Activated effector memory CD4-positive, alpha-beta T cell treated with anti-CD3 and anti-CD28 coated beads, Interleukin-2, amount 50 U/mL, for 16 hours (primary cell): ENCODE data around the gene ADGRG1.

Experiments used
- DNase-seq: peaks from one replicate; pipeline ENCODE4 v3.0.0-alpha.2; 2020

The ADGRG1 gene

DNA sequence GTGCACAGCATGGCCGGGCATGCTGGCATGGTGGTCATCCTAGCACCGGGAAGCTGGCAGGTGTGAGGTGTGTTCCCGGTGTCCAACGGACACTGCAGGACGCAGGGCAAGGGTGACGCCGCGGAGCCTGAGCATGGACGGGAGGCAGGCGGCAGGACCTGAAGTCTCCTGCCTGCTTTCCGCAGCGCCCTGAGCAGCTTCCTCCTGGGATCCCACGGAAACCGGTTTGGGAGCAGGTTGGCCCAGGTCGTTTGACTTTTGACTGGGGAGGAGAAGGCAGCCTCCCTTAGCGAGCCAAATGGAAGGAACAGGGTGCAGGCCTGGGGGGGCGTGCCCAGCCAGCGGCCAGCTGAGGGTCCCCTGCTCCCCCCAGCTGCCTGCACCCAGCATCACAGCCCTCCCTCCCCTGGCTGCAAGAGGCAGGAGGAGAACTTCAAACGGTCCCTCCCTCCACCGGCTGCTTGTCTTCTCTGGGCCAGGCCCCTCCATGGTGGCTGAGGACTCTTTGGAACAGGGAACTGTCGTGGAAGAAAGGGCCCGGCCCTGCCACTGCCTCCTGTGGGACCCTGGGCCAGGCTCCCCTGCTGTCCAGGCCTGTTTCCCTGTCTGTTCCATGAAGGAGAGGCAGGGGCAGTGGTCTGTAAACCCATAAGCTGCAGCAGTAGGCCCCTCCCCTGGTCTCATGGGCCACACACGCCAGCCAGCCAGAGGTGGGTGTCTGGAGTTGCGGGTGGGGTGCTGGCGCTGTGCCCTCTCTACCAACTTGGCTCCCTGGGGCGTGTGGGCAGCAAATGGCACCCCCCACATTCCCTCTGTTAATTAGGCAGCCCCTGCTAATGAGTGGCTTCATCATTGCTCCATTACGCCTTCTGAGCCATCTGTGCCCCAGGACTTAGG, 7.8 kb upstream of the ADGRG1 start:
- peak; percentile 51 for DNase-seq

DNA sequence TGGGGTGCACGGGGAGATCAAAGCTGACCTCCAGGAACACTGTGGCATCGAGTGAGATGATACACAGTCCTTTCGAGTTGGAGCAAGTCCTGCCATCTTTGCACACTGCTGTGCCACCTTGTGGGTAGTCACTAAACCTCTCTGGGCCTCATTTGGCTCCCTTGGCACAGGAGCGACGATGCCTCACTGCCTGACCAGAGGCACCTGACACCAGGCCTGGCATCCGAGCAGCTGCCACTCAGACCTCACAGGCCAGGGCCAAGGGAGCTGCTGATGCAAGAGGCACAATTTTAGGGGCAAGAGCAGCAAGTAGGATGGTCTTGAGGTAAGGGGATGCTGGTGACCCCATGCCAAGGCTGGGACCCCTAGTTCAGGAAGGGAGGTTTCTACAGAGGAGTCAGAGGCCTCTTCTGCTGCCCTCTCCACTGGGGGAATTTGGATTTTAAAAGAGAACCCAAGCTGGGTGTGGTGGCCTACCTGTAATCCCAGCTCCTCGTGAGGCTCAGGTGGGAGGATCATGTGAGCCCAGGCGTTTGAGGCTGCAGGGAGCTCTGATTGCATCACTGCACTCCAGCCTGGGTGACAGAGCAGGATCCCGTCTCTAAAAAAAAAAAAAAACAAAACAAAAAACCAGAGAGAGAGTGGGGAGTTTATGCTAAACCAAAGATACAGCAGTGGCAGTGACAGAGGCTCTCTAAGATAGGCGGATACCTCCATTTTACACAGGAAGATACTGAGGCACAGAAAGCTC, 6.7 kb upstream of the ADGRG1 start:
- DNase-seq, result no peak

DNA sequence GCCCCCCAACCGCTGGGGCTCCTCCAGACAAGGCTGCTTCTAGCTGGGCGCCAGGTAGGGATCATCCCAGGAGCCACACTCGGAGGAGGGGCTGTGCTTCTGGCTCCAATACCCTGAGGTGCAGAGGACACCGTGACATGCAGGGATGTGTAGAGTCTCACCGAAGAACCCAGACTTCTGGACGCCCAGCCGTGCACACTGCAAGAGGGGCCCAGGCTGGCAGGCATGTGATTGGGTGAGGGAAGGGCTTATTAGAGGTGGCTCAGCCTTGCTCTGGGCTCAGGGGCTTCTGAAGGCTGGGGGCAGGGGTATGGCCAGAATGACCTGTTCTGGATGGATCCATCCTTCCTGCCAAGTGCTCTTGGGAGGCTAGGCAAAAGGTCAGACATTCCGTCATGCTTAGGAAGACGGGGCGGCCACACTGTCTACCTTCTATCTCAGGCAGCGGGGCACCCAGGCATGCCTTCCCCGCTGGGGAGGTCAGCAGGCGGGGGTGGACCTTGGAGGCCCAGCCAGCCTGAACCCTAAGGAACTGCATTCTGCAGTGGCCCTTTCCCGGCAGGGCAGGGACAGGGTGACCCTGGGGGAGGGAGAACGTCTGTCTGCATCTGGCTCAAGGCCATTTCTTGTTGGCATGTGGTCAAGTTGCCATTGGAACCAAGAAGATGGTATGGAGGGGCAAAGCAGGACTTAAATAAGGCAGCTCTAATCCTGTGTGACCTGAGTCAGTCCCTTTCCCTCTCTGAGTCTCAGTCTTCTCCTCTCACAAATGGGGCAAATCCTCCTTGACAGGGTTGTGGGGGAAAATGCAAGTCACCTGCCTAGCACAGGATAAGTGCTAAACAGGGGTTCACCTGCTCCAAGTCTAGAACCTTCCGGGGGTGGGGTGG, 5.8 kb upstream of the ADGRG1 start:
- no peak for DNase-seq

DNA sequence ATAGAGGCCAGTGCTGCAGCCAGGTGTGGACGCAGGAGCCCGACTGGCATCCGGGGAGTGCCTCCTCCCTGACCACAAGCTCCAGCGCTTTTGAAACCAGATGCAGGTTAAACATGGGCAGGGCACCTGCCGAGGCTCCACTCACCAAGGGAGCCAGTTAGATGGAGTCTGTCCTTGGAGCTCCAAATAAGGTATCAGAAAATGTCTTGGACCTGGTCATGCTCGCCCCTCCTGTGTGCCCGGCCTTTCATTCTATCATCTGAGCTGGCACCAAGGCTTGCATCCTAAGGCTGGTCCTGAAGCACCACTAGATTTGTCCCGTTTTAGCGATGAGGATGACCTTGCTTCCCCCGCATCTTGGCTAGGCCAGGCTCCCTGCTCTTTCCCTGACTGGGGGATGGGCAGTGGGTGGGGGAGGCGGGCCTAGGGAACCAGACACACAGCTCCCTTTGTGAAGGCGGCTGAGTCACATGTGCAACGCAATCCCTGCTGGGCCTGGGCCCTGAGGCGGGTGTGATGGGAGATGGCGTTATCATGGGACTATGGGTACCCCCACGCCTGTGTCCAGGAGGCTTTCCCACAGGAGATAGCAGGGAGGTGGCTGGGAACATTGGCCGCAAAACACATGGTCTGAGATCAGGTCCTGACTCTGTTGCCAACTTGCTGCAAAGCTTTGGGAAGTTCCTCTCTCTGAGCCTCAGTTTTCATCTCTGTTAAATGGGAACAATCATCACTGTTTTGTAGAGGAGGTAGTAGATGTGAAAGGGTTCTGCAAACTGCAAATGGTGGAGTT, 5.0 kb upstream of the ADGRG1 start:
- DNase-seq, result no peak

DNA sequence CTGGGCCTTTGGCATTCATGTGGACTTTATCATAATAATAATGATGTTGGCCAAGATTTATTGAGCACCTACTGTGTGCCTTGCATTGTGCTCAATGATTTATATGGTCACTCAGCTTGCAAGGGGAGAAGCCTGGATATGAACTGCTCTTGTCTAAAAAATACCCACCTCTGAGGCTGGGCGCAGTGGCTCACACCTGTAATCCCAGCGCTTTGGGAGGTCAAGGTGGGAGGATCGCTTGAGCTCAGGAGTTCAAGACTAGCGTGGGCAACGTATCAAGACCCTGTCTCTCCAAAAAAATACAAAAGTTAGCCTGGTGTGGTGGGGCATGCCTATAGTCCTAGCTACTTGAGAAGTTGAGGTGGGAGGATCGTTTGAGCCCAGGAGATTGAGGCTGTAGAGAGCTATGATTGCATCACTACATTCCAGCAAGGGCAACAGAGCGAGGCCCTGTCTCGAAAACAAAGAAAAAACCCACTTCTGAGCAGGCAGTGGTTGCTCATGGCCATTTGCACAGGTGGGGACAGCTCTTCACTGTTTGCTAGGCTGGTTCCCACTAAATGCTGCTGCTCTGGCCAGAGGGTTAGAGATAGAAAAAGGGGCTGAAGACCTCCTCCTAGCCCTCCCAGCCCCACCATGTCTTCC, 4.3 kb upstream of the ADGRG1 start:
- DNase-seq, result no peak

DNA sequence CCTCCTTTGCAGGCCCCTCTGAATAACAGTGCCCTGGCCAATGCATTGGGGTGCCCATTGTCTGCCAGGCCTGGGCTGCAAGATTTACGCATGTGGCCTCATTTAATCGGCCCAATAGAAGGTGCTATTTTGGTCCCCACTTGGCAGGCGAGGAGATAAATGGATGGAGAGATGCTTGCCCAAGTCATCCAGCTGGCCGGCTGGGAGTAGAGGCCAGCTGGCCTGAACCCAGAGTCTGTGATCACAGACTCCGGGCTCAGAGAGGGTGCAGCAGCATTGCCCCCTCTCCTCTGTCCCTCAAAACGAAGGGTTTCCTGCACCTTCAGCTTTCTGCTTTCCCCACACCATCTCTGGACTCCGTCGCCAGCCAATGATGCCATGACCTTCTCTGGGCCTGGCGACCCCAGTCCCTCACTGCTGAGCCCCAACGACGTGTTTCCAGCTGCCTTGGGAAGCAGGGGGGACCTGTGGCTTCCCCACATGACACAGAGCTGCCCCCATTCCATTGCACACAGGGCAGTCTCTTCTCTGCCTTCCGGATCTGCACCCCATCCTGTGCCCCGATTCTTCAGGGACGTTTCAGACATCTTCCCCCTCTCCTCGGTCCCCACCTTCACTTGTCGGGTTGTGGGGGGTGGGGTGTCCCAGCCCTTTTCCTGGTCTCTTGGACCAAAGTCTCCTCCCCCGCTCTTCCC, 3.5 kb upstream of the ADGRG1 start:
- no peak for DNase-seq

DNA sequence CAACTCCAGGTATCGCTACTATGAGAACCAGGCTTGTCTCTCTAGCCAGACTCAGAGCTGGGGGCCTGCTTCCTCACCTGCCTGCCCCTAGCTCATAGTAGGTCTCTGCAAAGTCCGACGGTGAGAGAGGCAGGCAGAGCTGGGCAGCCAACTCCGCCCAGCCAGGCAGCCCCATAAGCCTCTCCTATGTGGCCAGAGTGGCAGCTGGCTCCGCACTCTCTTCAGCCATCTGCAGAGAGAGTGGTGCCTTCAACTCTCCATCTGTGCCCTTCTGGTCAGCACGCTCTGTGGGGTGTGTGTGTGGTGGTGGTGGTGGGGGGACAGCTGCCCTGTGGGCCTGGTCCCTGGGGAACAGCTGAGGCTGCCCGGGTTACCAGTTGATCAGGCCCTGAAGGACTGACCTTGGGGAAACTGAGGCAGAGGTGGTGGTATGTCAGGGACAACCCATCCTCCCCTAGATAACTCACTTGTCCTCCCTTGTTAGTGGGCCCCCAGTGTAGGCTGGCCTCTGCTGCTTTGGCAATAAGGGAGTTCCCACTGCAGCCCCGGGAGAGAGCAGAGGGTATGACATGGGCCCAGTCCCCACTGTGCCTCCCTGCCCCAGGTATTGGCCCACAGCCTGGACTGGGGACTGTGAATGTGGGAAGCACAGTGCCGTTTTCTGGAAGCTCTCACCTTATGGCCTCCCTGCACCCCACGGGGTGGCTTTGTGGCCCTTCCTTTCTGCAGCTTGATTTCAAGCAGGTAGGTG, 1.8 kb upstream of the ADGRG1 start:
- DNase-seq, result no peak

DNA sequence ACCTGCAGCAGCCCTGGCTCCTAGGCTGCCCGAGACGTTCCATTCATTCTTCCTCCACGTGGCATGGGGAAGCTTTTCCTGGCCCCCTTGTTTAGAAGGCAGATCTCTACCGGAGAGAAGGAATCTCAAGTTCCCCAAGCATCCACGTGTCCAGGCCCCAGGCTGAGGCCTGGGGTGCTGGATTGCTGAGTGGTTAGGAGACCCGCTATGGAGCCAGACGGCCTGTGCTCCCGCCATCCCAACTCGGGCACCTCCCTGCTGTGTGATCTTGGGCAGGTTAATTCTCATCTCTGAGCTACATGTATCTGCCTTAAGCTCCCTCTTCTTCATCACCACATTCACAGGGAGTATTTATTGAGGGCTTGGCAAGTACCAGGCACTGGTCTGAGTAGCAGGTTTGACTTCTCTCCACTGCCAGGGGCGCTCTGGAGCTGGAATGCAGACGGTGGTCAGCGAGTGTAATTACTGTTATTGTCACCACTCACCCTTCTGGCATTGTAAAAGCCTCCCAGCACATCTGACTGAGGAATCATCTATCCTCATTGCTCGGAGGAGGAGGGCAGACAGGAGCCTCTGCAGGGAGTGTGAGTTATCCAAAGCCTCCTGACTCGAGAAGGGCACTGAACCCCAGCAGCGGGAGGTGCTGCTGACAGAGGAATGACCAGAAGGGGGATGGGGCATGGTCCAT, 1.1 kb upstream of the ADGRG1 start:
- no peak for DNase-seq

DNA sequence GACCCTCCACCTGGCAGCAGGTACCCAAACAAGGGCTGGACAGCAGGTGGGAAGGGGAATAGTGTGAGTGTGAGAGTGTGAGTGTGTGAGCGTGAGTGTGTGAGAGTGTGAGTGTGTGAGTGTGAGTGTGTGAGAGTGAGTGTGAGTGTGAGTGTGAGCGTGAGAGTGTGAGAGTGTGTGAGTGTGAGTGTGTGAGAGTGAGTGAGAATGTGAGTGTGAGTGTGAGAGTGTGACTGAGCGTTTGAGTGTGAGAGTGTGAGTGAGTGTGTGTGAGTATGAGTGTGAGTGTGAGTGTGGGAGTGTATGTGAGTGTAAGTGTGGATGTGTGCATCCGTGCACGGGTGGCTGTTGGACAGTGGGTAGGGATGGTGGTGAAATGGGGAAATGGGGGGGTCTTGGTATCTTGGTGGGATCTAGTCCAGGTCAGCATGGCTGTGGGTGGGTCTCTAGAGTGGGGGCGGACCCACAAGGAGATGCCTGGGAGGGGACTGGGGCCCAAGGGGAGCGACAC, 408 bp downstream of the ADGRG1 start:
- DNase-seq, result no peak

DNA sequence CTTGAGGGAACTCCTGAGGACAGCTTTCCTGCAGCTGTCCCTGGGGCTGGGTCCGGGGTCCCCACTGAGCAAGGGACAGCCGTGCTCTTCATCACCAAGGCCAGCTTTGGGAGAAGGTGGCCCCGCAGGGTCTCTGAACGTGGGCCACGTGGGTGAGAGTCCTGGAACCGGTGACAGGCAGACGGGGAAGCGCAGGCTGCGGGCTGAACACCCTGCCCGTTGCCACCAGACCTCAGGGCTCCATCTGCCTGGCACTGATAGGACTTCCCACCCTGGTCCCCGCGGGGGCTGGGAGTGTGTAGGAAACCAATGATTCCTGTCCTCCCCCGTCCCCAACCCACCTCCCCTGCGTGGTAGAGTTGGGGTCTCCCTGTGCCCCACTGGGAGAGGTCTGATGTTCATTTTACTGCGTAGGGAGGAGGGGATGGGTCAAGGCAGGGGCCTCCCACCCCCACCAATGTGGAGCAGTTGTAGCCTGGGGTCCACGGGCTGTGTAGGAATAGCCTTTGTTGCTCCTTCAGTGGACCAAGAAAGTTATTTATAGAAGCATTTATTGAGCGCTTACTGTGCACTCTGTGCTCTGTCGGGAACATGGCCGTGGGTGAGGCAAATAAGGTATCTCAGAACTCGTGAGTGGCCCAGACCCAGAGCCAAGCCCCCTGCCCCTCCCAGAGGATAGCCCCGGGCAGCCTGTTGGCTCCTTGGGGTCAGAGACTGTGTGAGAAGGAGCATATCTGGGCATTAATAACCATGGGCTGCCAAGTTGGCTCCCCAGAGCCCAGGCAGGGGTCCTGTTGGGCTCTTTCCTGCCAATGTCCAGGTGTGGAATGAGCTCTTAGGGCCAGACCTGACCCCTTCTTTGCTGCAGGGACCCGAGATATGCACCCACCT, 1.3 kb downstream of the ADGRG1 start:
- DNase-seq, result no peak

DNA sequence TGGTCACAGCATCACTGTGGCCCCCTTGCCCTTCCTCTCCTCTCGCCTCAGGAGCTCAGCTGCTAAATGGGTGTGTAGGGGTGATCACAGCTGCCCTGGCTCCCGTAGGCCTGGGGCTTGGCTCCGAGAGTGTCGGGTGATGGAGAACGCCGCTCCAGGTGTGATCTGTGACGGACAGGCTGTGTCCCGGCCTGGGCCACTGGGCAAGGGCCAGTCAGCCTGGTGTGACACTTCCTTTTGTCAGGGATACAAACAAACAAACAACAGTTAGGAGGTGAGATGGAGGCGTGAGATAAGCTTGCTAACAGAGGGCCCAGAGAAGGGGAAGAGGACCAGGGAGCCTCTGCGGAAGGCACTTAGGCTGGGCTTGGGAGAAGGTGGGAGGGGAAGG, 2.0 kb downstream of the ADGRG1 start:
- no peak for DNase-seq

DNA sequence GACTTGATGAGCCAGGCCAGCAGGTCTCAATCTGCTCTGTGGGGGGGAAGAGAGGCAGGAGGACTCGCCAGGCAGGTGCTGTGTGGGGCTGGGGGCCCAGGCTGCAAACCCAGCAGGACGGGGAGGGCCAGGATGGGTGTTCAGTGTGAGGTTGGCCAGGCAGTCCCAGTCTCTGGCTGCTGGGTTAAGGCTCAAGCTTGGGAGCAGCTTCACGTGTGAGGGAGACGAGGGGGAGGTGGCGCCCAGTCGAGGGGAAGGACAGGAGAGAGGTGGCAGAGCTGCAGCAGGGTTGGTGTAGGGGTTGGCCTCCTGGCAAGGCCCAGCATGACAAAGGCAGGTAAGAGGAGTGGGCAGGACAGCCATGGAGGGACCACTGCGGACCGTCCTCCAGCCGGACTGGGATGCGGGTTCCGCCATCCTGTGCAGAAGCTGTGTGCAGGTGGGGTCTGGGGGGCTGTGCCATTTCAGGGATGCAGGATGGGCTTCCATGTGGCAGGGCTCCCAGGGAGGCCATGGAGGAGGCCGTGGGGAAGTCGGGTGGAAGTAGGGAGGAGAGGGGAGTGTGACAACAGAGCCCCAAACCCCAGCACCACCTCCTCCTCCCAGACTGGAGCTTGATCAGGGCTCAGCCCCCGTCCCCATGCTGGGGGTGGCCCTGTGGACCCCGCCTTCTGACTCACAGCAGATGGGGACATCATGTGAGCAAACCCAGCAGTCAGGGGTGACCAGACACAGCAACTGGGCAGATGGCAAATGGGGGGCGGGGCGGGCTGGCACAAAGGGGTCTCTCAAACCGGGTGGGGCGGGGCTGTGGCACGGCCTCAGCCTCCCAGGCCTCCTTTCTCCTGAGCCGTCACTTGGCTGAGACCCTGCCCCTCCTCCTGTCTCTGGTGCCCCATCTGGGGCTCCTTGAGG, 2.8 kb downstream of the ADGRG1 start:
- DNase-seq, result no peak

DNA sequence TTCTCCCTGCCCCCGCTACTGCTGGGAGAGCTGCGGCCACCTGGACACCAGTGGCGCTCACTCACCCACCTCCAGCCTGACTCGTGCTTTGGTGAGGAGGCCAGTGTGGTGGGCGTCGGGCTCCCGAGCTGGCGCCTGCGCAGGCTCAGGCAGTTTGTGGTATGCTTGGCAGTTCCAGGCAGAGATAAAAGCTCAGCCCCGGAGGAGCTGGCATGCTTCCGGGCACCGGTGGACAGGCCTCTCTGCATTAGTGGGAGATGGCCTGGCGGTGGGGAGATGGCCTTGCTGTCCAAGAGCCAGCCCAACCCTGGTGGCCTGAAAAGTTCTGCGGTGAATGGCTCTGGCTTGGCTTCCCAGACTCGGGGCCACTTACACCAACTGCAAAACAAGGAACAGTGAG, 4.1 kb downstream of the ADGRG1 start:
- DNase-seq, result no peak

DNA sequence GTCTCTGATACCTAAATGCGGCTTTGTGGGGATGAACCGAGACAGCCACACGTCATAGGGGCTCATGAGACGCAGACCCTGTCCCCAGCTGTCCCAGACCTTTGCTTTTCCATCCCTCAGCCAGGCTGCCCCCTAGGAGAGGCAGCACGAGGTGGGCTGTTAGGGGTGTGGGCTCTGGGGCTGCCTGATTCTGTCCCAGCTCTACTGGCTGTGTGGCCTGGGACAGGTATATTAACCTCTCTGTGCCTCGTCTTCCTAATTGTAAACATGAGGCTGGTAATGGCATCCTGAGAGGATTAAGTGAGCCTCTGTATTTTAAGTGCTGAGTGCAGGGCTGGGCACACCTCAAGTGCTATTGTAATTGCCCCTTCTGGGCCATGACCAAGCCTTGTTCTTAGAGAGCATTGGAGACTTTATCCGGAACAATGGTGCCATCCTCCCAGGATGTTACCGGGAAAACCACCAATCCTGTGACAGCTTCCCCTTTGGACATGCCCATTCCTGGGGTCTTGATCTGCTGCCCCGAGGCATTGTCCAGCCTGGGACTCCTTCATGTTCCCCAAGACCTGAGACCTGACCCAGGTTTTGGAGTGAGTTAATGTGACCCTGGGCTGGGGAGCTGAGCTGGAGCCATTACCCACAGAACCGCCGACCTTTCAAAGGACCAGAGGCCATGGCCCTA, 5.1 kb downstream of the ADGRG1 start:
- DNase-seq, result no peak

DNA sequence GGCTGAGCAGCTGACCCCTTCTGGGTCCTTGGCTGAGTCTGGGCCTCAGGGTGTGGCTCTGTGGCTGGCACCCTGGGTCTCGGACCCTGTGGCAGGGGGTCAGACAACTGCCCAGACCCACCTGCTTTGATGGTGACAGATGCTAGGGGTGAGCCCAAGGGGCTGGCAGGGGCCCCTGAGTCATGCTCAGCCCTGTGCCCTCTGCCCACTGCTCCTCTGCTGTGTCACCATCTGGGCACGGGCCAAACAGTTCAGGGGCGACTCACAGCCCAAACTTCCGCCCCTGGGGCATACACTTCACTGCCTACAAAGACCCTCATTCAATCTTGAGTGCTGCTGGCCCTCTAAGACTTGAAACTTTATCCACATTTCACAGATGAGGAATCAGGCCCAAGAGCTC, 5.7 kb downstream of the ADGRG1 start:
- no peak for DNase-seq

DNA sequence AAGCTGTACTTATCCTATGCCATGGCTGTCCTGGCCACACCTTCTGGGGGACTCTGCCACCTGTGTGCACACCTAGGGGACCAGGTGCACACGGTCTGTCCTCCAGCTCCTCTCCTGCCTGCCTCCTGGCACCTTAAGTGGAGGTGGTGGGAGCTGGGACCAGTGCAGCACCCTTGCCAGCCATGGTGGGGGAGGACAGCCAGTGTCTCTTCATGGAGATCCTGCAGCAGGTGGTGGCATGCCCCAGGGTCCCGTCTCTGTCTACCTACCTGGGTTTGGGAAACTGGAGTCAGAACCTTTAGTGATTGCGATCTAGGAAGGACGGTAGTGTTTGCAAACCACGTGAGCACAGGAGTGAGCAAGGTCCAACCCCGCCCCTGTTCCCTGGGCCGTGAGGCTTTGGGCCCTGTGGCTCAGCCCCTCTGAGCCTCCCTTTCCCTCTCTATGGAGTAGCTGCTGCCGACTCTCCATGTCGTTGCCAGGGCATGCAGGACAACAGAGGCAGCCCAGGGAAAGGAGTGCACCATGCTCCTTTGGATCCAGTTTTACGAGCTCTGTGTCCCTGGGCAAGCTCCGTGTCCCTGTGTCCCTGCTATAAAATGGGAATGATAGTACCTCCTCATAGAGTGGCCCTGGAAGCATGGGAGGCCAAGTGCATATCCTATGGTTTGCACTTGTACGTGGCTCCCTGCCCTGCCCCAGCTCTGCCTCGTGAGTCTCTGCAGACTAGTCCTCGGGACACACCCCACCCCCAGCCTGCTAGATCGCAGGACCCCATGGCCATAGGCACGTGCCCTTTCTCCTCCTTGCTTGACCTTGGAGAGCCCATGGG, 7.1 kb downstream of the ADGRG1 start:
- DNase-seq, result no peak
